Fibroblast of upper back skin (primary cell): ENCODE data around the gene ASIC1.
A peak's percentile ranks its signal among the peaks of the same experiment; 100 is the strongest.
"Not testable (repeated sequence)": the region's sequence is repeated elsewhere in the genome, so short reads cannot be mapped to it uniquely, and the experiment has no call there.

Experiments
- DNase-seq: peaks from one replicate; pipeline ENCODE4 v3.0.0-alpha.2; 2013

Gene ASIC1

GRCh38 chr12:50061946-50062686 lies 4.7 kb downstream of the ASIC1 start:
- DNase-seq: peak; percentile 83

- DNase-seq: peak; percentile 66
Measured at GRCh38 chr12:50062728-50063460, 5.5 kb downstream of the ASIC1 start.

- DNase-seq: peak; percentile 24
Measured at GRCh38 chr12:50065726-50066310, 8.4 kb downstream of the ASIC1 start.

- peak; percentile 91 for DNase-seq
Measured at GRCh38 chr12:50066402-50066801, 9.0 kb downstream of the ASIC1 start.

- DNase-seq: no peak
Measured at GRCh38 chr12:50069069-50069468, 11.7 kb downstream of the ASIC1 start.

- no peak for DNase-seq
Measured at GRCh38 chr12:50069539-50069938, 12.1 kb downstream of the ASIC1 start.

GRCh38 chr12:50070314-50071060 lies 13.1 kb downstream of the ASIC1 start:
- peak; percentile 84 for DNase-seq

- no peak for DNase-seq
Measured at GRCh38 chr12:50072198-50072907, 15.0 kb downstream of the ASIC1 start.

- no peak for DNase-seq
Measured at GRCh38 chr12:50073206-50073605, 15.8 kb downstream of the ASIC1 start.

GRCh38 chr12:50073712-50074111 lies 16.3 kb downstream of the ASIC1 start:
- DNase-seq: no peak

- DNase-seq: peak; percentile 82
Measured at GRCh38 chr12:50074936-50075807, 17.8 kb downstream of the ASIC1 start.

- DNase-seq: no peak
Measured at GRCh38 chr12:50075808-50076170, 18.4 kb downstream of the ASIC1 start.

GRCh38 chr12:50077099-50077498 lies 19.7 kb downstream of the ASIC1 start:
- DNase-seq: no peak

- DNase-seq: no peak
Measured at GRCh38 chr12:50078281-50078680, 20.9 kb downstream of the ASIC1 start.

GRCh38 chr12:50079771-50080170 lies 22.4 kb downstream of the ASIC1 start:
- DNase-seq: no peak

GRCh38 chr12:50081096-50081808 lies 23.9 kb downstream of the ASIC1 start:
- DNase-seq: no peak

GRCh38 chr12:50082644-50083043 lies 25.2 kb downstream of the ASIC1 start:
- no peak for DNase-seq

- no peak for DNase-seq
Measured at GRCh38 chr12:50083301-50083700, 25.9 kb downstream of the ASIC1 start.

- DNase-seq: not testable (repeated sequence)
Measured at GRCh38 chr12:50084409-50084774, 27.0 kb downstream of the ASIC1 start.

GRCh38 chr12:50084775-50085614 lies 27.6 kb downstream of the ASIC1 start, which contains the start of gene SMARCD1:
SMARCD1 (plus strand) TSS chr12:50085342; CDS start chr12:50085370, 28 bp downstream.
- DNase-seq: peak; percentile 91
